GM12878 (cell line): Measurements from ENCODE around the gene NEK10. TPM values are rescaled to one million over a fixed set of nuclear protein-coding genes. Genes with fewer than 3 reads are reported as not detected.

Experiments
- ATAC-seq: fragments of 200-7000 bp; cut with Tn5 transposase; 3 replicates; pipeline ENCODE4 v1.9.1; 2020; ENCODE audit warnings: mild to moderate bottlenecking, moderate library complexity
- BruUV-seq: library from RNA; stranded (reverse); fragments of 400-500 nt; replicated peaks from 2 replicates; lab custom pipeline; 2021; lab: Mats Ljungman, UMichigan
- CTCF ChIA-PET: fragments of 300-600 bp; sonication (Branson Sonifier 250); formaldehyde crosslinking; extraction: SDS; loops from one replicate; lab custom pipeline; 2021; ENCODE audit warnings: inconsistent platforms; lab: Yijun Ruan, JAX
- POLR2A ChIA-PET: fragments of 350-600 bp; formaldehyde crosslinking; extraction: SDS; loops from one replicate; lab custom pipeline; 2021; ENCODE audit warnings: inconsistent platforms; lab: Charles Lee
- RAD21 ChIA-PET: fragments of 300-600 bp; sonication (Branson Sonifier 250); formaldehyde crosslinking; loops from one replicate; lab custom pipeline; 2023; ENCODE audit warnings: antibody characterized with exemption; ENCODE audit not compliant: unreplicated experiment; lab: Charles Lee
- SMC1A ChIA-PET: fragments of 300-600 bp; sonication (Branson Sonifier 250); formaldehyde crosslinking; loops from one replicate; lab custom pipeline; 2023; ENCODE audit not compliant: unreplicated experiment, uncharacterized antibody; lab: Charles Lee
- DNase-seq: peaks from one replicate; pipeline ENCODE4 v3.0.0-alpha.2; 2011; ENCODE audit warnings: low read depth, low spot score
- FAIRE-seq: peaks from 3 replicates; lab custom pipeline; 2011; peaks lifted over from hg19 to GRCh38; lab: Jason Lieb, UNC
- H2AFZ ChIP-seq: 2 replicates; pipeline ENCODE4 v1.6.0; 2011; ENCODE audit warnings: low read depth, low read length, control low read depth; ENCODE audit not compliant: control insufficient read depth
- H3K27ac ChIP-seq: 2 replicates; pipeline ENCODE4 v1.5.1; 2011; ENCODE audit warnings: control low read depth; ENCODE audit not compliant: control insufficient read depth, insufficient read depth
- H3K27me3 ChIP-seq, 2 experiments: replicated peaks in 1 of 2; 2 replicates each; pipeline versions ENCODE4 v1.6.0 to v1.6.1; 2011; ENCODE audit warnings: low read length in 1 of 2; ENCODE audit not compliant: control insufficient read depth in 2 of 2, insufficient read depth in 2 of 2
- H3K36me3 ChIP-seq, 2 experiments: 2 replicates each; pipeline ENCODE4 v1.5.1; 2011; ENCODE audit warnings: low read length in 1 of 2; ENCODE audit not compliant: control insufficient read depth in 2 of 2, insufficient read depth in 2 of 2
- H3K4me1 ChIP-seq: 2 replicates; pipeline ENCODE4 v1.6.1; 2011; ENCODE audit warnings: mild to moderate bottlenecking, low read length, moderate library complexity, mixed read lengths; ENCODE audit not compliant: control insufficient read depth, insufficient read depth
- H3K4me2 ChIP-seq: 2 replicates; pipeline ENCODE4 v1.6.0; 2011; ENCODE audit warnings: control low read depth; ENCODE audit not compliant: control insufficient read depth, insufficient read depth
- H3K4me3 ChIP-seq: fragments of 200-600 bp; sonication (generic); 2 replicates; pipeline ENCODE4 v1.5.1; 2016
- H3K79me2 ChIP-seq: 2 replicates; pipeline ENCODE4 v1.6.0; 2011; ENCODE audit warnings: low read length; ENCODE audit not compliant: control insufficient read depth, insufficient read depth
- H3K9ac ChIP-seq: 2 replicates; pipeline ENCODE4 v1.8.0; 2011; ENCODE audit warnings: low read length, control low read depth, mixed read lengths; ENCODE audit not compliant: control insufficient read depth, insufficient read depth
- H3K9me3 ChIP-seq: replicated peaks from 3 replicates; pipeline ENCODE4 v1.5.1; 2011; ENCODE audit warnings: mild to moderate bottlenecking, low read length; ENCODE audit not compliant: control insufficient read depth, insufficient read depth
- H4K20me1 ChIP-seq: 2 replicates; pipeline ENCODE4 v1.6.0; 2011; ENCODE audit not compliant: control insufficient read depth, insufficient read depth
- BCL11A ChIP-seq: IDR thresholded peaks from 2 replicates; pipeline ENCODE4 v1.6.1; 2011; ENCODE audit warnings: low read depth, low read length
- EZH2 ChIP-seq: IDR thresholded peaks from 2 replicates; pipeline ENCODE4 v1.6.1; 2012; ENCODE audit warnings: low read depth, mild to moderate bottlenecking, control low read depth, inconsistent platforms, low read length, borderline replicate concordance; ENCODE audit not compliant: control insufficient read depth
- FOXK2 ChIP-seq: fragments of 450-650 bp; IDR thresholded peaks from 2 replicates; pipeline ENCODE4 v1.6.1; 2017; ENCODE audit warnings: mild to moderate bottlenecking, moderate library complexity
- MTA3 ChIP-seq: IDR thresholded peaks from 2 replicates; pipeline ENCODE4 v1.6.1; 2012; ENCODE audit warnings: low read length, inconsistent platforms, borderline replicate concordance
- PAX8 ChIP-seq: fragments of 450-650 bp; IDR thresholded peaks from 2 replicates; pipeline ENCODE4 v1.6.1; 2017; ENCODE audit warnings: mild to moderate bottlenecking, moderate library complexity
- POLR2AphosphoS2 ChIP-seq: IDR thresholded peaks from 2 replicates; pipeline ENCODE4 v1.6.1; 2011; ENCODE audit warnings: low read depth, mild to moderate bottlenecking, low read length, improper control_type of control experiment, moderate library complexity
- RELA ChIP-seq: fragments of 450-650 bp; IDR thresholded peaks from 2 replicates; pipeline ENCODE4 v1.8.0; 2014; ENCODE audit warnings: borderline replicate concordance; ENCODE audit not compliant: partially characterized antibody
- SMAD1 ChIP-seq: fragments of 450-650 bp; IDR thresholded peaks from 2 replicates; pipeline ENCODE4 v1.6.1; 2018; ENCODE audit warnings: mild to moderate bottlenecking, low read depth; ENCODE audit not compliant: partially characterized antibody
- SUZ12 ChIP-seq: fragments of 200-600 bp; sonication (generic); IDR thresholded peaks from one replicate; pipeline ENCODE4 v1.6.1; 2018; ENCODE audit warnings: antibody characterized with exemption, mild to moderate bottlenecking; ENCODE audit not compliant: unreplicated experiment
- TCF3 ChIP-seq: IDR thresholded peaks from 2 replicates; pipeline ENCODE4 v1.6.1; 2012; ENCODE audit warnings: low read depth, mild to moderate bottlenecking, low read length, borderline replicate concordance; ENCODE audit not compliant: insufficient read depth
- WGBS: methylation state at CpG from one replicate; pipeline ENCODE4 v1.1.6; 2016; ENCODE audit warnings: low lambda C conversion rate; ENCODE audit not compliant: insufficient replicate concordance, insufficient coverage; ENCODE audit errors: missing lambda C conversion rate; 5-methylcytosine and 5-hydroxymethylcytosine counted together
- in situ Hi-C: fragments of 300-500 bp; cut with MboI; formaldehyde crosslinking; loops from 9 replicates; pipeline ENCODE4 v1.14.3; 2018; ENCODE audit warnings: mixed read lengths
- intact Hi-C: fragments of 100-400 bp; cut with micrococcal nuclease; formaldehyde crosslinking; loops from one replicate; pipeline ENCODE4 v1.14.2; 2022; ENCODE audit not compliant: unreplicated experiment
- polyA plus RNA-seq, 11 experiments: library from polyadenylated mRNA; depleted of rRNA in 4 of 11; unstranded in 6 of 11; stranded (reverse) in 5 of 11; fragments of >200 nt; fragmentation: Nextera tagmentation in 4 of 11; fragmentation: Illumina TruSeq in 1 of 11; extraction: Ambion mirVana in 4 of 11; extraction: Trizol in 1 of 11; gene quantifications; 1 replicate in 1 of 11; 2 replicates in 10 of 11; pipeline versions ENCODE4 v1.2.1 to v1.2.3, GENCODE V29; 2011 to 2016; ENCODE audit warnings: inconsistent platforms in 2 of 11, missing spikeins in 2 of 11, low read depth in 1 of 11
- total RNA-seq, 4 experiments: library from RNA; depleted of rRNA in 3 of 4; stranded (reverse); fragments of >200 nt in 3 of 4; fragmentation: Illumina TruSeq in 1 of 4; extraction: Trizol in 1 of 4; gene quantifications; 2 replicates each; pipeline versions ENCODE4 v1.2.1 to v1.2.3, GENCODE V29; 2013 to 2021
- TF ChIP-seq, protein P1 (sequence below): fragments of 150-350 bp; IDR thresholded peaks from 2 replicates; pipeline ENCODE4 v1.6.1; 2014; ENCODE audit warnings: mild to moderate bottlenecking, low read depth, low read length

The NEK10 gene
- total and polyA plus RNA-seq, 10 of the 15 experiments (the other 5 are each of a cell fraction or from before 2014, with no cell fraction given): 0.06 to 0.40 (median 0.16) TPM; not detected in 2

DNA sequence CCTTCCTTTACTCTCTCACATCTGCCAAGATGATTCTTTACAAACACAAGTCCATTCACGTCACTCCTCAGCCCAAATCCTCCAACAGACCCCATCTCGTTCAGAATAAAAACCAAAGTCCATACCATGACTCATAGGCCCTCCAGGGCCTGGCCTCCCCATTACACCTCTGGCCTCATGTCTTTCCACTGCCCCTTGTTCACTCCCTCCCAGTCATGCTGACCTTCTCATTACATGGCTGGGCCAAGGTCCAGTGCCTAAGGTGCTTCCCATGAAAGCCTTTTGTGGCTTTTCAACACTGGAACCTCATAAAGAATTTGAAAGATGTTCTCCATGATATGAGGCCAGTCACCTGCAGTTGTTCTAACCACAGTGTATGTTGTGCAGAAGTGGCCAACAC, 44.5 kb downstream of the NEK10 start (continued):
- TF ChIP-seq, protein P1, sequence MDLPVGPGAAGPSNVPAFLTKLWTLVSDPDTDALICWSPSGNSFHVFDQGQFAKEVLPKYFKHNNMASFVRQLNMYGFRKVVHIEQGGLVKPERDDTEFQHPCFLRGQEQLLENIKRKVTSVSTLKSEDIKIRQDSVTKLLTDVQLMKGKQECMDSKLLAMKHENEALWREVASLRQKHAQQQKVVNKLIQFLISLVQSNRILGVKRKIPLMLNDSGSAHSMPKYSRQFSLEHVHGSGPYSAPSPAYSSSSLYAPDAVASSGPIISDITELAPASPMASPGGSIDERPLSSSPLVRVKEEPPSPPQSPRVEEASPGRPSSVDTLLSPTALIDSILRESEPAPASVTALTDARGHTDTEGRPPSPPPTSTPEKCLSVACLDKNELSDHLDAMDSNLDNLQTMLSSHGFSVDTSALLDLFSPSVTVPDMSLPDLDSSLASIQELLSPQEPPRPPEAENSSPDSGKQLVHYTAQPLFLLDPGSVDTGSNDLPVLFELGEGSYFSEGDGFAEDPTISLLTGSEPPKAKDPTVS: no peak
- no peak for TF ChIP-seq SMAD1
- TF ChIP-seq, all 136 proteins: peak for 0

DNA sequence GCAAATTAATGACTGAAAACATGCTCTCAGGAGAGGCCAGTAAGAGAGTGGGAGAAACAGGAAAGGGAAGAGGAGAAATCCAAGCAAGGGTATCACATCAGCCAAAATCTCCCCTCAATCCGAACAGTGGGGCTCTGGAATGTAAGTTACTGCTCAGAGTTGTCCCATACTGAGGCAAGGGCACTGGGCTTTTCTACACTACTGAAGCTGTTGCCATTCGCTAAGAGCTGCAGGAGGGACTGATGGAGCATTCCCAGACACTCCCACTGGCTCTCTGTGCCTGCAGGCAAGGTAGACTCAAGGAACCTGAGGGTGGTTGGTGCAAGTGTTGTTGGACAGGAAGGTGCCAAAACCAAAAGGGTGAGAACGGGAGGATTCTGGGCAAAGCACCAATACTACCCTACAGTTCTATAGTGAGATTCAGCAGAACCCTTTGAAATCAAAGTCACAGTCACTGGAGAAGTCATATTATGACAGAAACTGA, 46.1 kb downstream of the NEK10 start:
- no peak for DNase-seq
- no peak for FAIRE-seq
- in situ Hi-C loops (no loop called here), intact Hi-C loops (no loop called here)
- Histone ChIP-seq H3K4me3 (no peak overlapping the region), H2AFZ (no peak overlapping the region), H3K9ac (no peak overlapping the region), H3K79me2 (no peaks in the 10 kb centered on the region), H3K27me3 (no peaks in the 10 kb centered on the region), H3K36me3 (no peaks in the 10 kb centered on the region), H3K4me1 (no peaks in the 10 kb centered on the region), H3K27ac (no peak overlapping the region), H3K9me3 (no peaks in the 10 kb centered on the region), H3K4me2 (no peak overlapping the region), H4K20me1 (no peaks in the 10 kb centered on the region)
- ChIA-PET CTCF (interaction anchor here (1.0 to 1.8 kb wide), 2 partner anchors 144 to 357 kb away, joined by 3 to 8 read pairs; no protein-coding TSS in a partner anchor), SMC1A (interaction anchor here (1.2 to 1.7 kb wide), 3 partner anchors 11 to 146 kb away, joined by 3 to 6 read pairs (median 3); no protein-coding TSS in a partner anchor), RAD21 (interaction anchor here (0.9 kb wide), 1 partner anchor 358 kb away, joined by 5 read pairs; no protein-coding TSS in a partner anchor), POLR2A (no interaction called here)
- 12% methylated on average over 3 of the region's 3 CpGs for WGBS
- no TSS peak for BruUV-seq
- no peak for ATAC-seq
- TF ChIP-seq PAX8: no peak
- TF ChIP-seq BCL11A: no peak
- TF ChIP-seq SUZ12: no peak
- TF ChIP-seq RELA: no peak
- no peak for TF ChIP-seq TCF3
- no peak for TF ChIP-seq FOXK2
- TF ChIP-seq POLR2AphosphoS2: no peak
- TF ChIP-seq MTA3: no peak
- TF ChIP-seq EZH2: no peak
